Prostate gland (tissue), 2 donors: ENCODE results near the gene BCR.

Experiments
- CTCF ChIP-seq, 4 experiments: fragments of 200-600 bp in 2 of 4; fragments of 450-650 bp in 2 of 4; sonication (generic) in 2 of 4; IDR thresholded peaks; 1 replicate in 3 of 4; 2 replicates in 1 of 4; pipeline ENCODE4 v1.5.1; 2016 to 2019; ENCODE audit warnings: antibody characterized with exemption in 4 of 4, mild to moderate bottlenecking in 2 of 4, moderate library complexity in 2 of 4
- POLR2A ChIP-seq: fragments of 450-650 bp; IDR thresholded peaks from one replicate; pipeline ENCODE4 v1.6.1; 2016; ENCODE audit warnings: antibody characterized with exemption, mild to moderate bottlenecking
- POLR2AphosphoS5 ChIP-seq: sonication (generic); formaldehyde crosslinking; IDR thresholded peaks from one replicate; pipeline ENCODE4 v1.6.1; 2017; ENCODE audit warnings: antibody characterized with exemption

GRCh38 chr22:23219317-23219716 is 39.0 kb downstream of the BCR start:
- TF ChIP-seq POLR2AphosphoS5 (no peak), CTCF (IDR thresholded peaks at IDR 0.05) (no peak), POLR2A (no peak)
